OCI-LY3 (cell line): Measurements from ENCODE around the gene RAG2.

Experiments used
- EZH2phosphoT487 ChIP-seq: fragments of 200-600 bp; shearing (Covaris generic); IDR thresholded peaks from 2 replicates; pipeline ENCODE4 v1.6.1; 2018; ENCODE audit warnings: antibody characterized with exemption, mixed run types, low read depth
- TF ChIP-seq, protein P1 (sequence below): fragments of 200-600, 300-600 bp; sonication (generic); IDR thresholded peaks from 2 replicates; pipeline ENCODE4 v1.5.1; 2014; ENCODE audit warnings: antibody characterized with exemption, low read length, low read depth

DNA sequence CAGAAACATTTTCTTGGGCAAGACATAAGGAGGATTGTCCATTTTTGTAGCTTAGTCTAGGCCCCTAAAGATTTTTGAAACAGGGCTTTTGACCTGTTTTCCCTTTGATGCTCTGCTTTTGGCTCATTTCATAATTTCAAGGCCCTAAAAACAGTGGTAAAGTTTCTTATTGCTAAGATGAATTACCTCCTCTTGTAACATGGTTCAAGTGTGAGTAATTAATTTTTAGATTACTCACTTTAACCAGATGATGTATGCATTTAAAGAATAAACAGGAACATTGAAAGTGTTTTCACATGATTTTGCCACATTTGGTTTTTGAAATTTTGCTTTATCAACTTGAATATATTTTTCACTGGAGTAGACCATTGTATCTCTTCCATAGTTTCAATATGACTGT is 1.2 kb downstream of the RAG2 start:
- TF ChIP-seq, protein P1, sequence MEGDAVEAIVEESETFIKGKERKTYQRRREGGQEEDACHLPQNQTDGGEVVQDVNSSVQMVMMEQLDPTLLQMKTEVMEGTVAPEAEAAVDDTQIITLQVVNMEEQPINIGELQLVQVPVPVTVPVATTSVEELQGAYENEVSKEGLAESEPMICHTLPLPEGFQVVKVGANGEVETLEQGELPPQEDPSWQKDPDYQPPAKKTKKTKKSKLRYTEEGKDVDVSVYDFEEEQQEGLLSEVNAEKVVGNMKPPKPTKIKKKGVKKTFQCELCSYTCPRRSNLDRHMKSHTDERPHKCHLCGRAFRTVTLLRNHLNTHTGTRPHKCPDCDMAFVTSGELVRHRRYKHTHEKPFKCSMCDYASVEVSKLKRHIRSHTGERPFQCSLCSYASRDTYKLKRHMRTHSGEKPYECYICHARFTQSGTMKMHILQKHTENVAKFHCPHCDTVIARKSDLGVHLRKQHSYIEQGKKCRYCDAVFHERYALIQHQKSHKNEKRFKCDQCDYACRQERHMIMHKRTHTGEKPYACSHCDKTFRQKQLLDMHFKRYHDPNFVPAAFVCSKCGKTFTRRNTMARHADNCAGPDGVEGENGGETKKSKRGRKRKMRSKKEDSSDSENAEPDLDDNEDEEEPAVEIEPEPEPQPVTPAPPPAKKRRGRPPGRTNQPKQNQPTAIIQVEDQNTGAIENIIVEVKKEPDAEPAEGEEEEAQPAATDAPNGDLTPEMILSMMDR, result no peak
- TF ChIP-seq EZH2phosphoT487, result no peak
